ENCODE measurements around the gene ESR1.

DNA sequence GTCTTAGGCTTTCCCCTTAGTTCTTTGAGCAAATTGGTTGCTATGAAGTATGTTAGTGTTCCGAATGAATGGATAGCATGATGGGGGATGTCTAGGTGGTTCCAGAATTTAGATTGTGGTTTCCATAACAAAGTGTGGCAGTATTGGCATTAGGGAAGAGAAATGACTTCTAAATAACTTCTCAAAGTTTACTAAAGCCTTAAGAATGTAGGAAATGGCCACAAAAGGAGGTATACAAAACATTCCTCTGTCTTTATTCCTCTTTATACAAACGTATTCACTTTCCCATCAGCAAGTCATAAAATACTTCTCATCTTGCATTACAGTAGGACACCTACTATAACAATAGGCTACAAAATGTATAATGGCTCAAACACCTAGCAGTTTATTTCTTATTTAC is 279.6 kb downstream of the ESR1 start:
- no peak for TF ChIP-seq POLR2A (IDR thresholded peaks at IDR 0.05)
- TF ChIP-seq, protein P1, sequence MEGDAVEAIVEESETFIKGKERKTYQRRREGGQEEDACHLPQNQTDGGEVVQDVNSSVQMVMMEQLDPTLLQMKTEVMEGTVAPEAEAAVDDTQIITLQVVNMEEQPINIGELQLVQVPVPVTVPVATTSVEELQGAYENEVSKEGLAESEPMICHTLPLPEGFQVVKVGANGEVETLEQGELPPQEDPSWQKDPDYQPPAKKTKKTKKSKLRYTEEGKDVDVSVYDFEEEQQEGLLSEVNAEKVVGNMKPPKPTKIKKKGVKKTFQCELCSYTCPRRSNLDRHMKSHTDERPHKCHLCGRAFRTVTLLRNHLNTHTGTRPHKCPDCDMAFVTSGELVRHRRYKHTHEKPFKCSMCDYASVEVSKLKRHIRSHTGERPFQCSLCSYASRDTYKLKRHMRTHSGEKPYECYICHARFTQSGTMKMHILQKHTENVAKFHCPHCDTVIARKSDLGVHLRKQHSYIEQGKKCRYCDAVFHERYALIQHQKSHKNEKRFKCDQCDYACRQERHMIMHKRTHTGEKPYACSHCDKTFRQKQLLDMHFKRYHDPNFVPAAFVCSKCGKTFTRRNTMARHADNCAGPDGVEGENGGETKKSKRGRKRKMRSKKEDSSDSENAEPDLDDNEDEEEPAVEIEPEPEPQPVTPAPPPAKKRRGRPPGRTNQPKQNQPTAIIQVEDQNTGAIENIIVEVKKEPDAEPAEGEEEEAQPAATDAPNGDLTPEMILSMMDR (IDR thresholded peaks at IDR 0.05), result no peak

Measured in tibial nerve (tissue), 3 donors.